ENCODE results near the gene PLXNA2.

PLXNA2 gene

GRCh38 chr1:208024406-208024805 lies 219.8 kb downstream of the PLXNA2 start:
- no peak for DNase-seq (ENCODE audit: low read depth in 2 of 2)

- no peak for DNase-seq (ENCODE audit: low read depth in 2 of 2)
Observed at GRCh38 chr1:208019257-208019656, 224.9 kb downstream of the PLXNA2 start.

- DNase-seq (ENCODE audit: low read depth in 2 of 2) = no peak
Observed at GRCh38 chr1:208015255-208015654, 228.9 kb downstream of the PLXNA2 start.

- DNase-seq (ENCODE audit: low read depth in 2 of 2) = no peak
Observed at GRCh38 chr1:208013210-208013609, 231.0 kb downstream of the PLXNA2 start.

GRCh38 chr1:208012721-208013120 lies 231.5 kb downstream of the PLXNA2 start:
- DNase-seq (ENCODE audit: low read depth in 2 of 2) = no peak

GRCh38 chr1:208010487-208011071 lies 233.6 kb downstream of the PLXNA2 start:
- DNase-seq (ENCODE audit: low read depth in 2 of 2) = no peak

GRCh38 chr1:208009706-208010444 lies 234.3 kb downstream of the PLXNA2 start:
- no peak for DNase-seq (ENCODE audit: low read depth in 2 of 2)

GRCh38 chr1:208009303-208009702 lies 234.9 kb downstream of the PLXNA2 start:
- DNase-seq (ENCODE audit: low read depth in 2 of 2) = no peak

- no peak for DNase-seq (ENCODE audit: low read depth in 2 of 2)
Observed at GRCh38 chr1:208008534-208008933, 235.7 kb downstream of the PLXNA2 start.

- no peak for DNase-seq (ENCODE audit: low read depth in 2 of 2)
Observed at GRCh38 chr1:208007938-208008342, 236.2 kb downstream of the PLXNA2 start.

- DNase-seq (ENCODE audit: low read depth in 2 of 2) = no peak
Observed at GRCh38 chr1:208007319-208007937, 236.8 kb downstream of the PLXNA2 start.

- no peak for DNase-seq (ENCODE audit: low read depth in 2 of 2)
Observed at GRCh38 chr1:208006258-208006920, 237.8 kb downstream of the PLXNA2 start.

- no peak for DNase-seq (ENCODE audit: low read depth in 2 of 2)
Observed at GRCh38 chr1:208004851-208005250, 239.3 kb downstream of the PLXNA2 start.

- no peak for DNase-seq (ENCODE audit: low read depth in 2 of 2)
Observed at GRCh38 chr1:208003241-208003640, 240.9 kb downstream of the PLXNA2 start.

GRCh38 chr1:208002672-208003071 lies 241.5 kb downstream of the PLXNA2 start:
- DNase-seq (ENCODE audit: low read depth in 2 of 2) = no peak

GRCh38 chr1:208002078-208002477 lies 242.1 kb downstream of the PLXNA2 start:
- DNase-seq (ENCODE audit: low read depth in 2 of 2) = no peak

- DNase-seq (ENCODE audit: low read depth in 2 of 2) = no peak
Observed at GRCh38 chr1:208000504-208000903, 243.7 kb downstream of the PLXNA2 start.

- DNase-seq (ENCODE audit: low read depth in 2 of 2) = no peak
Observed at GRCh38 chr1:207999972-208000371, 244.2 kb downstream of the PLXNA2 start.

GRCh38 chr1:207999274-207999915 lies 244.8 kb downstream of the PLXNA2 start:
- DNase-seq (ENCODE audit: low read depth in 2 of 2) = no peak

- no peak for DNase-seq (ENCODE audit: low read depth in 2 of 2)
Observed at GRCh38 chr1:207998691-207999090, 245.5 kb downstream of the PLXNA2 start.

GRCh38 chr1:207997486-207998268 lies 246.5 kb downstream of the PLXNA2 start:
- DNase-seq (ENCODE audit: low read depth in 2 of 2) = peak in 1 of 2 donors; percentile 23

Measured in stimulated activated CD4-positive, alpha-beta T cell treated with anti-CD3 and anti-CD28 coated beads, Interleukin-1b, Interleukin-23, amount 100 ng/mL, for 1 hour (primary cell).